GM19463 (cell line): ENCODE data around the gene WLS.
"Not testable (repeated sequence)": the region's sequence is repeated elsewhere in the genome, so short reads cannot be mapped to it uniquely, and the experiment has no call there.

Source experiments
- ATAC-seq: cut with Tn5 transposase; IDR thresholded peaks from one replicate; pipeline ENCODE4 v1.9.1; 2021; ENCODE audit warnings: mild to moderate bottlenecking, moderate library complexity; ENCODE audit not compliant: unreplicated experiment

Gene WLS

GRCh38 chr1:68232289-68233148 is at the start of gene WLS:
TSS of gene WLS (minus strand) at chr1:68232523. CDS start at chr1:68232299, 224 bp downstream.
- no peak for ATAC-seq

- ATAC-seq = no peak
Observed at GRCh38 chr1:68280286-68280685, 48.0 kb upstream of the WLS start.

- no peak for ATAC-seq
Observed at GRCh38 chr1:68279846-68280245, 47.5 kb upstream of the WLS start.

GRCh38 chr1:68278221-68278620 is 45.9 kb upstream of the WLS start:
- no peak for ATAC-seq

GRCh38 chr1:68276448-68276847 is 44.1 kb upstream of the WLS start:
- no peak for ATAC-seq

GRCh38 chr1:68273530-68273929 is 41.2 kb upstream of the WLS start:
- no peak for ATAC-seq

- ATAC-seq = no peak
Observed at GRCh38 chr1:68271596-68271995, 39.3 kb upstream of the WLS start.

GRCh38 chr1:68270951-68271350 is 38.6 kb upstream of the WLS start:
- no peak for ATAC-seq

GRCh38 chr1:68269637-68270430 is 37.5 kb upstream of the WLS start:
- ATAC-seq = no peak

- no peak for ATAC-seq
Observed at GRCh38 chr1:68268896-68269483, 36.7 kb upstream of the WLS start.

GRCh38 chr1:68256824-68257223 is 24.5 kb upstream of the WLS start:
- not testable (repeated sequence) for ATAC-seq

GRCh38 chr1:68255301-68255700 is 23.0 kb upstream of the WLS start:
- ATAC-seq = no peak

GRCh38 chr1:68254667-68255226 is 22.4 kb upstream of the WLS start:
- no peak for ATAC-seq

- ATAC-seq = no peak
Observed at GRCh38 chr1:68237040-68237439, 4.7 kb upstream of the WLS start.

GRCh38 chr1:68234094-68234493 is 1.8 kb upstream of the WLS start:
- no peak for ATAC-seq

- no peak for ATAC-seq
Observed at GRCh38 chr1:68233202-68233601, 879 bp upstream of the WLS start.

- ATAC-seq = no peak
Observed at GRCh38 chr1:68231627-68232288, 565 bp downstream of the WLS start.

- no peak for ATAC-seq
Observed at GRCh38 chr1:68230901-68231626, 1.3 kb downstream of the WLS start.

- no peak for ATAC-seq
Observed at GRCh38 chr1:68230484-68230802, 1.9 kb downstream of the WLS start.
